GM12874 (cell line): ENCODE results near the gene FAM149A.

ENCODE experiments used
- CTCF ChIP-seq: IDR thresholded peaks from 2 replicates; pipeline ENCODE4 v1.5.1; 2011; ENCODE audit warnings: low read depth, mild to moderate bottlenecking, control low read depth, low read length, moderate library complexity; ENCODE audit not compliant: insufficient read depth

FAM149A gene

GRCh38 chr4:186131935-186132334, 27.4 kb downstream of the FAM149A start:
- TF ChIP-seq CTCF, result no peak

- TF ChIP-seq CTCF, result 0 out of 2 replicates have a peak, but pooled peaks have one; percentile 21
Measured at GRCh38 chr4:186132577-186133242, 28.2 kb downstream of the FAM149A start.

GRCh38 chr4:186134257-186134656, 29.8 kb downstream of the FAM149A start:
- TF ChIP-seq CTCF, result no peak

GRCh38 chr4:186134861-186135260, 30.4 kb downstream of the FAM149A start:
- no peak for TF ChIP-seq CTCF

GRCh38 chr4:186137196-186137794, 32.8 kb downstream of the FAM149A start:
- TF ChIP-seq CTCF, result peak; percentile 42; the same call in 1 of the 2 replicates

- TF ChIP-seq CTCF, result 0 out of 2 replicates have a peak, but pooled peaks have one; percentile 3
Measured at GRCh38 chr4:186144198-186144945, 39.9 kb downstream of the FAM149A start.

- TF ChIP-seq CTCF, result no peak
Measured at GRCh38 chr4:186144946-186145569, 40.6 kb downstream of the FAM149A start.
